ENCODE measurements around the gene FLT1.

FLT1 gene

GRCh38 chr13:28458608-28459007 lies 36.3 kb downstream of the FLT1 start:
- DNase-seq (ENCODE audit: low read depth), result no peak
- H3K4me3 ChIP-seq (ENCODE audit: low read depth, low read length), result no peak overlapping the region
- no peak for TF ChIP-seq CTCF (IDR thresholded peaks at IDR 0.05; ENCODE audit: control insufficient read depth, extremely low read depth, insufficient read depth)

- no peak for DNase-seq (ENCODE audit: low read depth)
- TF ChIP-seq CTCF (IDR thresholded peaks at IDR 0.05; ENCODE audit: control insufficient read depth, extremely low read depth, insufficient read depth), result no peak
- no peak overlapping the region for H3K4me3 ChIP-seq (ENCODE audit: low read depth, low read length)
Observed at GRCh38 chr13:28458051-28458450, 36.9 kb downstream of the FLT1 start.

GRCh38 chr13:28457521-28457920 lies 37.4 kb downstream of the FLT1 start:
- no peak overlapping the region for H3K4me3 ChIP-seq (ENCODE audit: low read depth, low read length)
- no peak for TF ChIP-seq CTCF (IDR thresholded peaks at IDR 0.05; ENCODE audit: control insufficient read depth, extremely low read depth, insufficient read depth)
- DNase-seq (ENCODE audit: low read depth), result no peak

GRCh38 chr13:28455580-28456194 lies 39.2 kb downstream of the FLT1 start:
- no peak for DNase-seq (ENCODE audit: low read depth)
- TF ChIP-seq CTCF (IDR thresholded peaks at IDR 0.05; ENCODE audit: control insufficient read depth, extremely low read depth, insufficient read depth), result no peak
- H3K4me3 ChIP-seq (ENCODE audit: low read depth, low read length), result no peak overlapping the region

GRCh38 chr13:28452755-28453154 lies 42.2 kb downstream of the FLT1 start:
- DNase-seq (ENCODE audit: low read depth), result no peak
- no peak overlapping the region for H3K4me3 ChIP-seq (ENCODE audit: low read depth, low read length)
- TF ChIP-seq CTCF (IDR thresholded peaks at IDR 0.05; ENCODE audit: control insufficient read depth, extremely low read depth, insufficient read depth), result no peak

GRCh38 chr13:28451482-28452217 lies 43.3 kb downstream of the FLT1 start:
- H3K4me3 ChIP-seq (ENCODE audit: low read depth, low read length), result no peak overlapping the region
- DNase-seq (ENCODE audit: low read depth), result peak; percentile 75
- no peak for TF ChIP-seq CTCF (IDR thresholded peaks at IDR 0.05; ENCODE audit: control insufficient read depth, extremely low read depth, insufficient read depth)
